ENCODE measurements around the gene LRRK1.

DNA sequence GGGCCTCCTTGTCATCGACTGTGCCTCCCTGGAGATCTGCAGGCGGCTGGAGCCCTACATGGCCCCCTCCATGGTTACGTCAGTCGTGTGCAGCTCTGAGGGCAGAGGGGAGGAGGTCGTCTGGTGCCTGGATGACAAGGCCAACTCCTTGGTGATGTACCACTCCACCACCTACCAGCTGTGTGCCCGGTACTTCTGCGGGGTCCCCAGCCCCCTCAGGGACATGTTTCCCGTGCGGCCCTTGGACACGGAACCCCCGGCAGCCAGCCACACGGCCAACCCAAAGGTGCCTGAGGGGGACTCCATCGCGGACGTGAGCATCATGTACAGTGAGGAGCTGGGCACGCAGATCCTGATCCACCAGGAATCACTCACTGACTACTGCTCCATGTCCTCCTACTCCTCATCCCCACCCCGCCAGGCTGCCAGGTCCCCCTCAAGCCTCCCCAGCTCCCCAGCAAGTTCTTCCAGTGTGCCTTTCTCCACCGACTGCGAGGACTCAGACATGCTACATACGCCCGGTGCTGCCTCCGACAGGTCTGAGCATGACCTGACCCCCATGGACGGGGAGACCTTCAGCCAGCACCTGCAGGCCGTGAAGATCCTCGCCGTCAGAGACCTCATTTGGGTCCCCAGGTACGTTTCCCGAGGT, 146.5 kb downstream of the LRRK1 start:
- TF ChIP-seq, protein P1, sequence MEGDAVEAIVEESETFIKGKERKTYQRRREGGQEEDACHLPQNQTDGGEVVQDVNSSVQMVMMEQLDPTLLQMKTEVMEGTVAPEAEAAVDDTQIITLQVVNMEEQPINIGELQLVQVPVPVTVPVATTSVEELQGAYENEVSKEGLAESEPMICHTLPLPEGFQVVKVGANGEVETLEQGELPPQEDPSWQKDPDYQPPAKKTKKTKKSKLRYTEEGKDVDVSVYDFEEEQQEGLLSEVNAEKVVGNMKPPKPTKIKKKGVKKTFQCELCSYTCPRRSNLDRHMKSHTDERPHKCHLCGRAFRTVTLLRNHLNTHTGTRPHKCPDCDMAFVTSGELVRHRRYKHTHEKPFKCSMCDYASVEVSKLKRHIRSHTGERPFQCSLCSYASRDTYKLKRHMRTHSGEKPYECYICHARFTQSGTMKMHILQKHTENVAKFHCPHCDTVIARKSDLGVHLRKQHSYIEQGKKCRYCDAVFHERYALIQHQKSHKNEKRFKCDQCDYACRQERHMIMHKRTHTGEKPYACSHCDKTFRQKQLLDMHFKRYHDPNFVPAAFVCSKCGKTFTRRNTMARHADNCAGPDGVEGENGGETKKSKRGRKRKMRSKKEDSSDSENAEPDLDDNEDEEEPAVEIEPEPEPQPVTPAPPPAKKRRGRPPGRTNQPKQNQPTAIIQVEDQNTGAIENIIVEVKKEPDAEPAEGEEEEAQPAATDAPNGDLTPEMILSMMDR (optimal IDR thresholded peaks at IDR 0.05 in 1 of 3, IDR thresholded peaks at IDR 0.05 in 1 of 3, conservative IDR thresholded peaks at IDR 0.05 in 1 of 3; ENCODE audit: extremely low read depth in 1 of 3, insufficient read depth in 2 of 3, low read length in 3 of 3): no peak
- TF ChIP-seq EZH2 (IDR thresholded peaks at IDR 0.05; ENCODE audit: low read length): no peak
